CD4-positive, alpha-beta T cell treated with Interferon gamma for 1 hour (primary cell): ENCODE measurements around the gene CHRNA4.
"Not testable (repeated sequence)": the region's sequence is repeated elsewhere in the genome, so short reads cannot be mapped to it uniquely, and the experiment has no call there.

Experiments
- DNase-seq: peaks from one replicate; pipeline ENCODE4 v3.0.0-alpha.2; 2020

Gene CHRNA4

DNA sequence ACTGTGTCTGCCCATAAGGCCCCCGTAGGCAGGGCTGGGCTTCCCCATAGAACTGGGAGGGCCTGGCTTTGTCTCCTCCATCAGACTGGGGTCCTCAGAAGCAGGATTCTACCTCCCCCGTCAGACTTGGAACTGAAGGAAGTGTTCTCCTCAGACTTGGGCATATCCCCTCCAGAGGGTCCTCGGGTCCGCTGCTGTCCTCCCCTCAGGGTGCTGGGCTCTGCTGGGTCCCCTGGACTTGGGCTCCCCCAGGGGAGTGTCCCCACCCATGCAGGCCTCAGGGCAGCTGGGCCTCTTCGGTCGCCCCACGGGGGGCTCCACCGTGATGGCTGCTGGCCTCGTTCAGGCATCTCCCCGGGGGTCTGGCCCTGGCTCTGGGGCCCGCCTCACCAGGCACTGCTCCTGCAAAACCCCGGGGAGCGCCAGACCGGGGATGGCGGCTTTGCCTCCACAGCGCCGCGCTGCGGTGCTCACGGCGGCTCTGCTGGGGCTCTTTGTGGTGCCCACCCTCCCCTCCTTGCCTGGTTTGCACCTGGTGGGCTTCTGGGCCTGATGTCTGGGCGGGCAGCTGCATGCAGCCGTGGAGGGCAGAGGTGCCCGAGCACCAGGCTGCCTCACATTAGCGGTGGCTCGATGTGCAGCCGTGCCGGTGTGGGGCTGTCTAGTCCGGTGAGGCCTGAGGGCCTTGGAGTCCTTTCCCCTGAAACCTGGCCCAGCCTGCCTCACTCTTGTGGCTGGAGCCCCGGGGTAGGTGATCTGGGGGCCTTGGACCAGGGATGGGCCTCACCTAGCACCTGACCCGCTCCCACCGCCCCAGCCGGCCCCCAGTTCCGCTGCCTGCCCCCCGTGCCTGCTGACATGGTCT is 54.2 kb downstream of the CHRNA4 start:
- no peak for DNase-seq

DNA sequence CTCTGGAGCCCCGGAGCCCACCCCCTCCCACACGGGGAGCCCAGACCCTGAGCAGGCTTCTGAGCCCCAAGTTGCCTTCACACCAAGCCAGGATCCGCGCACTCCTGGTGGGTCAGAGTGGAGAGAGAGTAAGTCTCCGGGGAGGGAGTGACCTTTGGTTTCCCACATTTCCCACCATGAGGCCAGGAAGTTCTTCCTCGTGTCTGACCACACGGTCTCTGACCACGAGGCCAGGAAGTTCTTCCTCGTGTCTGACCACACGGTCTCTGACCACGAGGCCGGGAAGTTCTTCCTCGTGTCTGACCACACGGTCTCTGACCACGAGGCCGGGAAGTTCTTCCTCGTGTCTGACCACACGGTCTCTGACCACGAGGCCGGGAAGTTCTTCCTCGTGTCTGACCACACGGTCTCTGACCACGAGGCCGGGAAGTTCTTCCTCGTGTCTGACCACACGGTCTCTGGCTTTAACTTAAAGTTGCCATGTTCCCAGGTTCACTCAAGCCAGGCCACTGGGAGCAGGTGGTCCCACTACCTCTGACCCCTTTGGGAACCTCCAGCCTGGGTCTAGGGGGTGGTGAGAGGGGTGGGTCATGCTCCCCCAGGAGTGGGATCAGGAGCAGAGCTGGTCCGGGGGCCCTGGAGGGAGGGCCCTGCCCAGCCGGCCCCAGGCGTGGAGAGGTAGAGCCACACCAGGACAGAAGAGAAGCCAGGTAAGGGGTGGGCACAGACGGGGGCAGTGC is 55.0 kb downstream of the CHRNA4 start:
- not testable (repeated sequence) for DNase-seq

DNA sequence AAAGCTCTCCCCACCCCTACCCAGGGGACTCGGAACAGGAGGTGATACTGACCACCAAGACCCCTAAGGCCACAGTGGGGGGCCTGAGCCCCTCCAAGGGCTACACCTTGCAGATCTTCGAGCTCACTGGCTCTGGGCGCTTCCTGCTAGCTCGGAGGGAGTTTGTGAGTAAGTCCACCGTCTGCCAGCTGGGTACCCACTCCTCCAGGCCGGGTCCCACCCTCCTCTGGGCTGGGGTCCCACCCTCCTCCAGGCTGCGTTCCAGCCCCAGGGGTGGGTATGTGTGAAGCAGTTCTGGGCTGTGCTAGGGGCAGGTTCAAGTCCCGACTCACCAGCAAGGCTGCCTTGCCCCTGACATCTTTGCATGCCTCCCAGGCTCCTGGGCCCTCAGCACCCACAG is 55.8 kb downstream of the CHRNA4 start:
- no peak for DNase-seq

DNA sequence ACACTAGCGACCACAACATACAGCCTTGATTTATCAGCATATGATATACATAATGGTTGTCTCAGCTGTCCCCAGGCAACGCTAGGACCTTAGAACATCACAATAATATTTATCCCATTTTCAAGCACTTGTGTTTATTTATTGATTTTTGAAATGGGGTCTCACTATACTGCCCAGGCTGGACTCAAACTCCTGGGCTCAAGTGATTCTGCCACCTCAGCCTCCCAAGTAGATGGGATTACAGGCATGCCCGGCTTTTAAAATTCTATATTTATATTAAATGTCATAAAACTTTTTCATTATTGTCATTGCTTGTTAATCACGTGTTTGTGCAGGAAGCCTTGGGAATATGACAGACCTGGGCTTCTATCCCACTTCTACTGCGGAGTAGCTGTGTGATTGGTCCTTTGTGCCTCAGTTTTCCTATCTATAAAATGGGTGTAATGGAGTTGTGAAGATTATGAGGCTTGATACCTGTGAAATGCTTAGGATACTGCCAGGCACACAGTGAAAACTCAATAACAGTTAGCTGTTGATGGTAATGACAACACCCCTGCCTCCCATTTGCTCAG is 58.0 kb downstream of the CHRNA4 start:
- no peak for DNase-seq

DNA sequence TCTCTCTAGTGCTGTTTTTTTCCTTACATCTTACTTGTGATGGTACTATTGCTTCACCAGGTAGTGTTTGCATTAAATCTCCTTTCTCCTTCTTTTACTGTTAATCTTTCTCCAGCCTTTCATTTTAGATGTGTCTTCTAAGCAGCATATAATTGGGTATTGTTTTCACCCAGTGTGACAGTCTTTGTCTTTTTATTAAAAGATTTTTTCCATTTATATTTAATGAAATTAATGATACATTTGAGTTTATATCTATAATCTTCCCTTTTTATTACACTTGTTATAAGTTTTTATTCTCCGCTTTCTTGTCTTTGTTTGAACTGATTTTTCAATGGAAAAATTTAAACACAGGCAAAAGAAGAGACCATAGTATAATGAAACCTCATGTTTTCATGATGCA is 59.5 kb downstream of the CHRNA4 start:
- DNase-seq: no peak

DNA sequence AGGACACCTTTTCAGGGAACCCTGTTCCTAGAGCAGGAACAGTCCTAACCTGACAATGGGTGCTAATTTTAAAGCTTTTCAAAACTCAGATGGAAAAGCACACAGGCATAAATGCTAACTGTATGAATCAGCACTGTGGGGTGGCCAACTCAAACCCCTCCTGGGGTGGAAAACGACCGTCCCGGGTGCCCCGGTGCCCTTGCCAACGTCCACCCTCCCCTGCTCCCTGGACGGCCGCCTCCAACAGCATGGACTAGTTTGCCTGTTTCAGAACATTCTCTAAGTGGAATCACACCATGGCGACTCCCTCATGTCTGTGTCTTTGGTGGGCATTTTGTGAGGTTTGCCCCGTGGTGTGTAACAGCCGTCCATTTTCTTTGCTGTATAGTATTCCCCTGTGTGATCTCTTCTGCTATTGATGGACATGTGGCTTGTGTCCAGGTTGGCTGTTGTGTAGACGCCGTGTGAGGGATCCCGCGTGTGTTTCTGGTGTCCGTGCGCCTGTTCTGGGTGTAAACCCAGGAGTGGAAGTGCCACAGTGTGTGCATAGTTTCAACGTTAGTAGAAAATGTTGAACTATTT is 62.3 kb downstream of the CHRNA4 start:
- DNase-seq: no peak

DNA sequence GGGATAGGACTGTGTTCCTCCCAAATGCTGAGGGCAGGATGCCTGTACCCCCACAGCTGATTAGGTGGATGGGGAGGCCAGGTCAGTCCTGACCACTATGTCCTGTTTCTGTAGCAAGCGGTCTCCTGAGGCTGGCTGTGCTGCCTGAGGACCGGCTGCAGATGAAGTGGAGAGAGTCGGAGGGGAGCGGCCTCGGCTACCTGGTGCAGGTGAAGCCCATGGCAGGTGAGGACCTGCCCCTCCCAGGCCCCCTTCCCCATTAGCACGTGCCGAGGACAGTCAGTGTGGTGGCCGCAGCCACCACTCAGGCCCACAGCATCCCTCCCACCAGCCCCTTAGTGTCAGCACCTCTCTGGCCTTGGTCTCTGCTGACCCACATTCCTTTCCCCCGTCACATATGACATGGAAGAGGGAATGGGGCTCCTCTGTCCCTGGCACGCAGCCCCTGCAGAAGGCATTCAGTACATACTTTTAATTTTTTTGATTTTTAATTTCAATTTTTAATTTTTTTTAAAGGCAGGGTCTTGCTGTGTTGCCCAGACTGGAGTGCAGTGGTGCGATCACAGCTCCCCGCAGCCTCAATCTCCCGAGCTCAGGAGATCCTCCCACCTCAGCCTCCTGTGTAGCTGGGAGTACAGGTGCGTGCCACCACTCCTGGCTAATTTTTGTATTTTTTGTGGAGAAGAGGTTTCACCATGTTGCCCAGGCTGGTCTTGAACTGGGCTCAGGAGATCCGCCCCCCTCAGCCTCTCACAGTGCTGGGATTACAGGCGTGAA is 63.2 kb downstream of the CHRNA4 start:
- no peak for DNase-seq

DNA sequence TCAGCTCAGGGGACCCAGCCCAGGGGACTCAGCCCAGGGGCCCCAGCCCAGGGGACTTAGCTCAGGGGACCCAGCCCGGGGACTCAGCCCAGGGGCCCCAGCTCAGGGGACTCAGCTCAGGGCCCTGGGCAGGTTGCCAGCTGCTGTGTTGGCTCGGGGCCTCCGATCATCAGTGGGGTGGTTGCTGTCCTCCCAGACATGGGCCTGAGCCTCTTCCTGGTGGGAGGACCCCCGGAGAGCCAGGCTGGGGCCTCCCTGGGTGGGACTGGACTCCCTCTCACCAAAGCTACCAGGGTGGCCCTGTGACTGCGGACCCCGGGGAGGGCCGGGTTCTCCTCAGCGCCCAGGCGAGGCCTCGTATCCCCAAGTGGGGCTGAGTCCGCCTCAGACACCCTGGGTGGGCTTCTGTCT is 63.8 kb downstream of the CHRNA4 start:
- DNase-seq: no peak

DNA sequence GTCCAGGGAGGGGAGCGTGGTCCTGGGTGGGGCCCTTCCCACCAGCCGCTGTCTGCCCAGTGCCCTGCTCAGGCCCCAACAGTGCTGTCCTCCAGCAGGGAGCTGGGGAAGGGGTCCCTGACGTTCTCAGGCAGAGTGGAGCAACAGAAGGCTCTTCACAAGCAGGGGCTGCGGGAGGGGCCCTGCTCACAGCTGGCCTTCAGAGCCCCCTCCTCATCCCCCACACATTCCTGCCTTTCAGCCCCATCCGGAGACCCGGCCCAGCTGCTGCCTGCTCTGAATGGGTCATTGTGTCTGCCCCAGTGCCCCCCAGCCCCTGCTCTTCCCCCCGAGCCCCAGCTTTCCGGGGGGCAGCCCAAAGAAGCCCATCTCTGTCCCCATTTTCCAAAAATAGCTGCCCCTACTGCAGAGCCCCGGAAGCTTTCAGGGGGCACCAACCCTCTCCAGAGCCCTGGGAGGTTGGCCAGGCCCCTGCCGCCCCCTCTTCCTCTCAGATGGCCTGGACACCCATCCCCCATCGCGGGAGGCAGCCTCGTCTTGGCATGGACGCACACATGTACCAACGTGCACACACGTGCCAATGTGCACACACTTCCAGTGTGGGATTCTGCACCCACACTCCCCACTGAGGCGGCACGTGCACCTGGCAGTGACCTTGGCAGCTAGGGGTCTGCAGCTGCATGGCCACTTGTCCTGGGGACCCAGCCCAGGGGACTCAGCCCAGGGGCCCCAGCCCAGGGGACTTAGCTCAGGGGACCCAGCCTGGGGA is 64.4 kb downstream of the CHRNA4 start:
- no peak for DNase-seq

DNA sequence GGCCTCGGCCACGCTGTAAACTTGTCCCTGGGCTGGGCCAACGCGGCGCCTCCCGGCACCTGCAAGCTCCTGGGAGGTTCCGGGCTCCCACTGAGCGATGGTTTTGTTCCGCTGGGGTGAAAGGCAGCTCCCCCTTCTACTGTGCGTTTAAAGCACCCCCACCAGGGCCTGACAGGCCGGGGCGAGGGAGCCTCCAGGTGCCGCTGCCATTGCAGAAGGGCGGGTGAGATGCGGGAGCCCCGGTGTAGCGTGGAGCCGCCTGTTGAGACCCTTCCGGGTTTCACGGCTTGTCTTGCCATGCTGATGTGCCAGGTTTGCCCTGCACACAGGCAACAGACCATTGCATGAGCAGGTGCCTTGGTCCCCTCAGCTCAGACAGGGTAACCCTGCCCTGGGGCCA is 65.3 kb downstream of the CHRNA4 start:
- DNase-seq: no peak

DNA sequence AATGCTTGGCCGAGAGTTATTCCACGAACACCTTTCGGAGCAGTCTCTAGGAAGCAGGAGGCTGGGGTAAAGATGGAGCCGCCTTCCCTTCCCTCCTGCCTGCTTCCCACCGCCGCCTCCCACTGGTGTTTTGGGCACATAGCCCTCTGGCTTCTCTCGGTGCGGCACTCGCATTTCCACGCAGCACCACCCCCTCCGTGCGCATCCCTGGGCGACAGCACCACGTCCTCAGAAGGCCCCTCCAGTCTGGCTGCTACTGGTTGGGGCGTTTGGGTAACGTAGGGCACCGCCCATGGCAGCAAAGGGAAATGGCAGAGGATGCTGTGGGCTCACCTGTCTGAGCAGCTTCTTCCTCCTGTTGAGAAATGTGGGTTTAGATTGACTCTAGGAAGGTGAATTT is 65.7 kb downstream of the CHRNA4 start:
- no peak for DNase-seq

DNA sequence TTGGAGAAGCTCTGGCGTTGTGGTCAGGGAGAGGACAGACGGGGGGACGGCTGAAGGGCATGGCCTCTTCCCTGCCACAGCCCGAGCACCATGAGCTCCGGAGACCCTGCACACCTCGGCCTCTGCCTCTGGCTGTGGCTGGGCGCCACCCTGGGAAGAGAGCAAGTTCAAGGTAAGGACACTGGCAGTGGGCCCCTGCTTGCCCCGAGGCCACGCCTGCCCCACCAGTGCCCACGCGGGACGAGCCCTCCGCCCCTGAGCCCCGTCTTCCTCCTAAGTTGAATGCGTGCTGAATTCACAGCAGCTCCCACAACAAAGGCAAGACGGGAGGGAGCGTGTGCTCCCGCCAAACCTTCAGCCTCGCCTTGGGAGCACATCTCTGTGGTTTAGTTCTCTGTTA is 66.1 kb downstream of the CHRNA4 start:
- no peak for DNase-seq

DNA sequence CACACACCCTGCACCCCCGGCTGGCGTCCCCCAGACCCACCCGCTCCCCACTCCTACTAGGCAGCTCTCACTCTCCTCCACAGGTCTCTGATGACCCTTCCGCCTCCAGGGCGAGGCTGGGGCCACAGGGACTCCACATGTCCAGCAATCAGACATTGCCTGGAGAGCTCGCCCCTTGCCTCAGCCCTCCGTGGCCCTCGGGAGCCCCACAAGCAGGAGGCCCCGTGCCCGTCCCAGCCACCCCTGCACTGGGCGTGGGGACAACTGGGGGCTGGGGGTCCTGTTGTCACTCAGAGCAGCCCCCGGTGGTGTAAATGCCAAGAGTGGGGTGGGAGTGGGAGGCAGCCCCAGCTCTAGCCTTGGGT is 66.6 kb downstream of the CHRNA4 start:
- no peak for DNase-seq

DNA sequence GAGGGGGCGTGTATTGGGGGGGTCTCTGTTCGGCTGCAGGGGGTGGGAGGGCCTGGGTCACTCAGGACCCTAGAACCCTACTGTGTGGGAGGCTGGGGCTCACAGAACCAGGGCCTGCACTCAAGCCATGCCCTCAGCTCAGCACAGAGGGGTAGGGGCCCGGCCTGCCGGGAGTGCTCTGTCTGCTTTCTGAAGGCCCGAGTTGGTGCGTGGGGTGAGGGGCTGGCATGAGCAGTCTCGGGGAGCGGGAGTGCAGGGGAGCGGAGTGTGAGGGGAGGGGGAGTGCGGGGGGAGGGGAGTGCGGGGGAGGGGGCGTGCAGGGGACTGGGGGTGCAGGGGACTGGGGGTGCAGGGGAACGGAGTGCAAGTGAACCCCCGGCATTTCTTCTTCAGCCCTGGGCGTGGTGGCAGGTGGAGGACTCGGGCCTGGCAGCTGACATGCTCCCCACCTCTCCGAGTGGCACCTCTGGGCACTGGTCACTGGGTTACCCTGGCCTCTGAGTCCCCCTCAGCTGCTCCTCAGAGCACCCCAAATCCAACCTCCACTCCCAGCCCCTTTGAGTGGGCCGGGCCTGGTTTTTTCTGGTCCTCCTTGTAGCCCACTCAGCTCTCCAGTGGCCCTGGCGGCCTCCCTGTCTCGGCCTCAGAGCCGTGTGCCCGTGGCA is 67.1 kb downstream of the CHRNA4 start:
- DNase-seq: no peak

DNA sequence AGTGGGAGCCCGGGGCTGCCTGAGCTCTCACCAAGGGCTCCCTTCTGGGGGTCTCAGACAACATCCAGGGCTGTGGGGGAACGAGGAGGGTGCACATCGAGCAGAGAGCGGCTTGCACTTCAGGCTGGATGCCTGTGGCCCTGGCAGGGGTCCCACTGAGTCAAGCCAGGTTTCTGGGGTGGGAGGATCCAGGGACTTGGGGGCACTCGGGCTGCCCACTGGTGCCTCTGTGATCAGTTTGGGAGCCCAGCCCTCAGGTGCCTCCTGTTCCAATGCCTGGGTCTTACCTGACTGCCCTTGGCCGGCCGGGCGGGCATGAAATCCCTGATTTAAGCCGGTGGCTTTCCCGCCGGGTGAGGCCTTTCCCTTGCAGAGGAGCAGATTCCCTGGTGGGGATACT is 67.7 kb downstream of the CHRNA4 start:
- no peak for DNase-seq
